ENCODE measurements around the gene SH3BP5.
"Not testable (repeated sequence)": the region's sequence is repeated elsewhere in the genome, so short reads cannot be mapped to it uniquely, and the experiment has no call there.

SH3BP5 gene

DNA sequence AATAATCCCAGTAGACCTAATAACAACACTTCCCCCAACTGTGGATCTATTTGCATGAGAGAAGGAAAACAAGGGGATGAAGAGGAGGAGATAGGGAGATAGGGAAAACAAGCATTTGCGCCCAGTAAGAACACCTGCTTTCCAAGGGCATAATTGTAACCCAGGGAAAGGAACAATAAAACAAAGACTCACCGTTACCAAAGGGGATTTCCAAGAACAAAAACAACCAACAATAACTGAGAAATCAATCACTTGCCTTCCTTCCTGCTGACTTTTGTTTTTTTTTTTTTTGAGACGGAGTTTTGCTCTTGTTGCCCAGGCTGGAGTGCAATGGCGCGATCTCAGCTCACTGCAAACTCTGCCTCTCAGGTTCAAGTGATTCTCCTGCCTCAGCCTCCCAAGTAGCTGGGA, 24.3 kb upstream of the SH3BP5 start:
- H3K9ac ChIP-seq (ENCODE audit: low read length); H2BK15ac ChIP-seq (ENCODE audit: low read depth, poor library complexity, severe bottlenecking); H2BK120ac ChIP-seq (ENCODE audit: low read depth, low read length); H3K14ac ChIP-seq (ENCODE audit: low read length in 2 of 2); H3K27ac ChIP-seq (ENCODE audit: low read length, poor library complexity, severe bottlenecking); H3K4me1 ChIP-seq (ENCODE audit: control insufficient read depth, insufficient read depth, low read depth, low read length); H3K4me2 ChIP-seq (ENCODE audit: low read length, poor library complexity, severe bottlenecking); H3K9me3 ChIP-seq (ENCODE audit: control insufficient read depth, low read length); H2BK5ac ChIP-seq (ENCODE audit: low read depth, low read length, poor library complexity, severe bottlenecking); H3K36me3 ChIP-seq (ENCODE audit: control insufficient read depth in 1 of 2, insufficient read depth in 2 of 2, low read depth in 1 of 2, low read length in 2 of 2); H3K4me3 ChIP-seq (ENCODE audit: insufficient read depth in 1 of 2, low read depth in 1 of 2, low read length in 2 of 2); H3K23ac ChIP-seq (ENCODE audit: low read length in 2 of 2); H2BK12ac ChIP-seq (ENCODE audit: low read length in 2 of 2); H3K18ac ChIP-seq (ENCODE audit: low read depth in 1 of 2, low read length in 2 of 2); H4K8ac ChIP-seq (ENCODE audit: low read length); H4K91ac ChIP-seq (ENCODE audit: low read length); H3K4ac ChIP-seq (ENCODE audit: low read depth in 1 of 2, low read length in 2 of 2); H2AK5ac ChIP-seq (ENCODE audit: low read length, severe bottlenecking); H3K79me1 ChIP-seq (replicated peaks; ENCODE audit: low read length, poor library complexity, severe bottlenecking); DNase-seq; H3K27me3 ChIP-seq (ENCODE audit: control insufficient read depth in 1 of 2, insufficient read depth in 1 of 2, low read length in 2 of 2); H2AFZ ChIP-seq (ENCODE audit: low read depth, low read length): not testable (repeated sequence)
- WGBS = 75% methylated on average over 3 of the region's 5 CpGs

DNA sequence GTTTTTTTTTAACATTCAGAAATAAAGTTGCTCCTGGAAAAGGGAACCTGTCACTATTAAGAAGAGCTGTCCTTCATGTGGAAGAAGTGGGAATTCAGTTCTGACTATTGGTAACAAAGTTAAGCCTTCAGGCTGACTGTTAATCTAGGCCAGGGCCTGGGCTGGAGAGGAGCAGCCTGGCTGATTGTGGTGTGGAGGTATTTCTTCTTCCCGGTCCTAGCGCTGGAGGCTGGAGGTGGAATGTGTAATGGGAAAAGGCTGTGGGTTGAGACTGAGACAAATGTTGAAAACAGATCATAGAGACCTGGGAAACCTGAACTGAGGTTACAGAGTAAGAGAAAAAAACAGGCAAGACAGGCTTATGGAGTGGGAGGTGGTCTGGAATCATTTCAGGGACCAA, 23.8 kb upstream of the SH3BP5 start:
- 93% methylated on average over 2 of the region's 2 CpGs for WGBS
- H2BK120ac ChIP-seq (ENCODE audit: low read depth, low read length) = no peak overlapping the region
- H2AFZ ChIP-seq (ENCODE audit: low read depth, low read length) = no peak overlapping the region
- no peaks in the 10 kb centered on the region for H3K27me3 ChIP-seq (ENCODE audit: control insufficient read depth in 1 of 2, insufficient read depth in 1 of 2, low read length in 2 of 2)
- H3K4me2 ChIP-seq (ENCODE audit: low read length, poor library complexity, severe bottlenecking) = no peak overlapping the region
- H3K27ac ChIP-seq (ENCODE audit: low read length, poor library complexity, severe bottlenecking) = no peak overlapping the region
- no peak overlapping the region for H3K4ac ChIP-seq (ENCODE audit: low read depth in 1 of 2, low read length in 2 of 2)
- no peak overlapping the region for H3K23ac ChIP-seq (ENCODE audit: low read length in 2 of 2)
- H3K9me3 ChIP-seq (ENCODE audit: control insufficient read depth, low read length) = no peaks in the 10 kb centered on the region
- H3K4me1 ChIP-seq (ENCODE audit: control insufficient read depth, insufficient read depth, low read depth, low read length) = no peaks in the 10 kb centered on the region
- no peak overlapping the region for H3K18ac ChIP-seq (ENCODE audit: low read depth in 1 of 2, low read length in 2 of 2)
- H3K14ac ChIP-seq (ENCODE audit: low read length in 2 of 2) = no peak overlapping the region
- H2BK12ac ChIP-seq (ENCODE audit: low read length in 2 of 2) = no peak overlapping the region
- no peaks in the 10 kb centered on the region for H3K79me1 ChIP-seq (replicated peaks; ENCODE audit: low read length, poor library complexity, severe bottlenecking)
- no peak overlapping the region for H3K4me3 ChIP-seq (ENCODE audit: insufficient read depth in 1 of 2, low read depth in 1 of 2, low read length in 2 of 2)
- H2AK5ac ChIP-seq (ENCODE audit: low read length, severe bottlenecking) = no peak overlapping the region
- no peak for DNase-seq
- H4K8ac ChIP-seq (ENCODE audit: low read length) = no peak overlapping the region
- H2BK5ac ChIP-seq (ENCODE audit: low read depth, low read length, poor library complexity, severe bottlenecking) = no peak overlapping the region
- no peak overlapping the region for H3K9ac ChIP-seq (ENCODE audit: low read length)
- no peaks in the 10 kb centered on the region for H3K36me3 ChIP-seq (ENCODE audit: control insufficient read depth in 1 of 2, insufficient read depth in 2 of 2, low read depth in 1 of 2, low read length in 2 of 2)
- H4K91ac ChIP-seq (ENCODE audit: low read length) = no peak overlapping the region
- no peak overlapping the region for H2BK15ac ChIP-seq (ENCODE audit: low read depth, poor library complexity, severe bottlenecking)

DNA sequence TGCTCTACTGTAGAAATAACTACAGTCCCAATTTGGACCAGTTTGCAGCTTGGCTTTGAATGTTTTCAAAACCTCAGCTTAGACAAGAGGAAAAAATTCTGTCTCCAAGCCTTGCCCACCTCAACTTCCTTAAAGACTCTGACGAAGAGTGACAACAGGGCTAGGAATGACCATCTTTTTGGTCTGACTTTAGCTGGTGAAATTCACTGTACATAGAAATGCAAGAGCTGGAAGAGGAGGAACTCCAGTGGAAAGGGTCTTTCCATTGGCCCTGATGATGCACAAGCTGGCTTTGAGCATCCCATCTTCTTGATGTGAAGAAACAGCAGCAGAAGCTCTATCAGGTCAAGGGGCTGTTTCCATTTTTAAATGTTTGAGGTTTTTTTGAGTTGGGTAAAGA, 22.7 kb upstream of the SH3BP5 start:
- 93% methylated on average over 1 of the region's 1 CpG for WGBS
- H4K8ac ChIP-seq (ENCODE audit: low read length) = no peak overlapping the region
- H2AFZ ChIP-seq (ENCODE audit: low read depth, low read length) = no peak overlapping the region
- H3K4me2 ChIP-seq (ENCODE audit: low read length, poor library complexity, severe bottlenecking) = no peak overlapping the region
- no peak overlapping the region for H2AK5ac ChIP-seq (ENCODE audit: low read length, severe bottlenecking)
- no peaks in the 10 kb centered on the region for H3K9me3 ChIP-seq (ENCODE audit: control insufficient read depth, low read length)
- no peak overlapping the region for H3K27ac ChIP-seq (ENCODE audit: low read length, poor library complexity, severe bottlenecking)
- no peaks in the 10 kb centered on the region for H3K27me3 ChIP-seq (ENCODE audit: control insufficient read depth in 1 of 2, insufficient read depth in 1 of 2, low read length in 2 of 2)
- H2BK120ac ChIP-seq (ENCODE audit: low read depth, low read length) = no peak overlapping the region
- H3K4me3 ChIP-seq (ENCODE audit: insufficient read depth in 1 of 2, low read depth in 1 of 2, low read length in 2 of 2) = no peak overlapping the region
- no peaks in the 10 kb centered on the region for H3K79me1 ChIP-seq (replicated peaks; ENCODE audit: low read length, poor library complexity, severe bottlenecking)
- no peak overlapping the region for H3K9ac ChIP-seq (ENCODE audit: low read length)
- DNase-seq = no peak
- H3K4me1 ChIP-seq (ENCODE audit: control insufficient read depth, insufficient read depth, low read depth, low read length) = no peaks in the 10 kb centered on the region
- no peak overlapping the region for H3K23ac ChIP-seq (ENCODE audit: low read length in 2 of 2)
- H3K4ac ChIP-seq (ENCODE audit: low read depth in 1 of 2, low read length in 2 of 2) = no peak overlapping the region
- no peak overlapping the region for H3K14ac ChIP-seq (ENCODE audit: low read length in 2 of 2)
- H3K18ac ChIP-seq (ENCODE audit: low read depth in 1 of 2, low read length in 2 of 2) = no peak overlapping the region
- no peaks in the 10 kb centered on the region for H3K36me3 ChIP-seq (ENCODE audit: control insufficient read depth in 1 of 2, insufficient read depth in 2 of 2, low read depth in 1 of 2, low read length in 2 of 2)
- H2BK12ac ChIP-seq (ENCODE audit: low read length in 2 of 2) = no peak overlapping the region
- H2BK15ac ChIP-seq (ENCODE audit: low read depth, poor library complexity, severe bottlenecking) = no peak overlapping the region
- H2BK5ac ChIP-seq (ENCODE audit: low read depth, low read length, poor library complexity, severe bottlenecking) = no peak overlapping the region
- no peak overlapping the region for H4K91ac ChIP-seq (ENCODE audit: low read length)

DNA sequence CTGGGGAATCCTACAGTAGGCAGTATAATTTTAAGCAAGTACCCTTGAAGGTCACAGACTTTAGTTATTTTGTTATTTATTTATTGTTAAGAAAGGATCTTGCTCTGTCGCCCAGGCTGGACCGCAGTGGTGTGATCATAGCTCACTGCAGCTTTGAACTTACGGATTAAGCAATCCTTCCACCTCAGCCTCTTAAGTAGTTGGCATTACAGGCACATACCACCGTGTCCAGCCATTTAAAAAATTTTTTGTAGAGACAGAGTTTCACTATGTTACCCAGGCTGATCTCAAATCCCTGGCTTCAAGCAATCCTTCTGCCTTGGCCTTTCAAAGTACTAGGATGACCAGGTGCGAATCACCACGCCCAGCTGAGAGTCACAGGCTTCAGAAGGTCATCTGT, 22.1 kb upstream of the SH3BP5 start:
- H3K27ac ChIP-seq (ENCODE audit: low read length, poor library complexity, severe bottlenecking) = no peak overlapping the region

More for the DNA sequence above, 22.1 kb upstream of the SH3BP5 start:
- Histone ChIP-seq H2AFZ (ENCODE audit: low read depth, low read length) (no peak overlapping the region), H2BK15ac (ENCODE audit: low read depth, poor library complexity, severe bottlenecking) (no peak overlapping the region), H3K4me3 (ENCODE audit: insufficient read depth in 1 of 2, low read depth in 1 of 2, low read length in 2 of 2) (no peak overlapping the region), H3K4me1 (ENCODE audit: control insufficient read depth, insufficient read depth, low read depth, low read length) (no peaks in the 10 kb centered on the region), H2AK5ac (ENCODE audit: low read length, severe bottlenecking) (no peak overlapping the region), H2BK5ac (ENCODE audit: low read depth, low read length, poor library complexity, severe bottlenecking) (no peak overlapping the region), H2BK12ac (ENCODE audit: low read length in 2 of 2) (no peak overlapping the region), H3K9me3 (ENCODE audit: control insufficient read depth, low read length) (no peaks in the 10 kb centered on the region), H3K23ac (ENCODE audit: low read length in 2 of 2) (no peak overlapping the region), H3K4me2 (ENCODE audit: low read length, poor library complexity, severe bottlenecking) (no peak overlapping the region), H3K9ac (ENCODE audit: low read length) (no peak overlapping the region), H3K4ac (ENCODE audit: low read depth in 1 of 2, low read length in 2 of 2) (no peak overlapping the region), H4K8ac (ENCODE audit: low read length) (no peak overlapping the region), H2BK120ac (ENCODE audit: low read depth, low read length) (no peak overlapping the region), H3K36me3 (ENCODE audit: control insufficient read depth in 1 of 2, insufficient read depth in 2 of 2, low read depth in 1 of 2, low read length in 2 of 2) (no peaks in the 10 kb centered on the region), H3K18ac (ENCODE audit: low read depth in 1 of 2, low read length in 2 of 2) (no peak overlapping the region), H3K14ac (ENCODE audit: low read length in 2 of 2) (no peak overlapping the region), H4K91ac (ENCODE audit: low read length) (no peak overlapping the region), H3K79me1 (replicated peaks; ENCODE audit: low read length, poor library complexity, severe bottlenecking) (no peaks in the 10 kb centered on the region), H3K27me3 (ENCODE audit: control insufficient read depth in 1 of 2, insufficient read depth in 1 of 2, low read length in 2 of 2) (no peaks in the 10 kb centered on the region)
- 83% methylated on average over 6 of the region's 6 CpGs for WGBS
- DNase-seq = no peak

All from mesenchymal stem cell (in vitro differentiated cells and primary cell).